Right lobe of liver (tissue), 6 donors: Measurements from ENCODE around the gene SEPTIN11. TPM values are rescaled to one million over a fixed set of nuclear protein-coding genes. Genes with fewer than 3 reads are reported as not detected.

Source experiments
- ATAC-seq, 4 donors: fragments of 200-7000 bp; cut with Tn5 transposase; one replicate each; pipeline ENCODE4 v1.9.1; 2020; ENCODE audit warnings: mild to moderate bottlenecking in 4 of 4, moderate library complexity in 4 of 4
- DNase-seq, 3 donors: peaks; one replicate each; pipeline ENCODE4 v3.0.0-alpha.2; 2020
- H3K27ac ChIP-seq, 3 donors: fragments of 200-600 bp; one replicate each; pipeline ENCODE4 v1.8.0; 2022
- H3K27me3 ChIP-seq, 2 donors: fragments of 200-600 bp; one replicate each; pipeline ENCODE4 v1.8.0; 2022
- H3K36me3 ChIP-seq, 4 donors: fragments of 200-600 bp; sonication (generic) in 1 of 4; one replicate each; pipeline versions ENCODE4 v1.5.1 to v1.8.0; 2017 to 2022; ENCODE audit warnings: control low read depth in 1 of 4
- H3K4me1 ChIP-seq, 4 donors: fragments of 200-600 bp; sonication (generic) in 1 of 4; one replicate each; pipeline versions ENCODE4 v1.5.1 to v1.8.0; 2017 to 2022; ENCODE audit warnings: control low read depth in 1 of 4
- H3K4me3 ChIP-seq, 3 donors: fragments of 200-600 bp; one replicate each; pipeline ENCODE4 v1.8.0; 2022
- H3K9me3 ChIP-seq, 4 donors: fragments of 200-600 bp; sonication (generic) in 1 of 4; one replicate each; pipeline versions ENCODE4 v1.5.1 to v1.8.0; 2017 to 2022; ENCODE audit warnings: control low read depth in 1 of 4
- CTCF ChIP-seq, 4 donors: fragments of 200-600 bp in 3 of 4; fragments of 450-650 bp in 1 of 4; IDR thresholded peaks; one replicate each; pipeline versions ENCODE4 v1.5.1 to v1.8.0; 2016 to 2022; ENCODE audit warnings: antibody characterized with exemption in 4 of 4, mild to moderate bottlenecking in 2 of 4
- POLR2A ChIP-seq: fragments of 450-650 bp; IDR thresholded peaks from one replicate; pipeline ENCODE4 v1.6.1; 2017; ENCODE audit warnings: antibody characterized with exemption, mild to moderate bottlenecking
- WGBS: methylation state at CpG from one replicate; pipeline ENCODE4 v1.1.6; 2018; ENCODE audit warnings: low coverage, low lambda C conversion rate; ENCODE audit not compliant: insufficient coverage; ENCODE audit errors: missing lambda C conversion rate; 5-methylcytosine and 5-hydroxymethylcytosine counted together
- intact Hi-C, 2 donors: fragments of 100-400 bp; cut with DNase I; formaldehyde crosslinking; loops; one replicate each; pipeline versions ENCODE4 v1.11.2 to v1.14.1; 2022
- total RNA-seq, 6 experiments: library from RNA; depleted of rRNA in 2 of 6; stranded (reverse); fragments of >200 nt in 2 of 6; fragmentation: NEBNext Ultra II Directional in 3 of 6; extraction: Animal tissue kit (Norgen Biotek cat#: 25700) in 3 of 6; gene quantifications; one replicate each; pipeline versions ENCODE4 v1.1.0 to v1.2.4, GENCODE V29; 2016 to 2023
- donor health status: DM: no; HTN: yes; CAD: no.
- donor health status: DM: no; HTN: no; CAD: no.
- donor health status: DM: no; HTN: no; CAD: no.
- donor health status: DM: no; HTN: yes; CAD: no.
- donor health status: DM: no; HTN: yes; CAD: no.

Gene SEPTIN11
- total RNA-seq, 6 experiments from 2014 or later: 33.4 to 116 (median 41.8) TPM

GRCh38 chr4:76977113-76977512, 27.6 kb downstream of the SEPTIN11 start:
- no peak for ATAC-seq
- no peaks in the 10 kb centered on the region for H3K9me3 ChIP-seq
- TF ChIP-seq POLR2A: no peak
- no peak for TF ChIP-seq CTCF (IDR thresholded peaks at IDR 0.05)
- no peaks in the 10 kb centered on the region for H3K4me1 ChIP-seq
- no peaks in the 10 kb centered on the region for H3K27me3 ChIP-seq
- intact Hi-C loops: no loop called here
- no peaks in the 10 kb centered on the region for H3K36me3 ChIP-seq
- DNase-seq: no peak
- no peak overlapping the region for H3K4me3 ChIP-seq
- H3K27ac ChIP-seq: no peak overlapping the region

GRCh38 chr4:76977736-76978350, 28.3 kb downstream of the SEPTIN11 start:
- Histone ChIP-seq H3K4me3 (no peak overlapping the region), H3K27ac (no peak overlapping the region), H3K27me3 (no peaks in the 10 kb centered on the region), H3K4me1 (peaks cover 0 to 4% (median 0%) of the 10 kb centered on the region in 4 donors), H3K9me3 (no peaks in the 10 kb centered on the region), H3K36me3 (no peaks in the 10 kb centered on the region)
- WGBS: 61% methylated on average over 3 of the region's 3 CpGs
- intact Hi-C loops: no loop called here
- TF ChIP-seq CTCF (IDR thresholded peaks at IDR 0.05): no peak
- TF ChIP-seq POLR2A: no peak
- DNase-seq: no peak
- no peak for ATAC-seq

- WGBS: 100% methylated on average over 2 of the region's 2 CpGs
- H3K9me3 ChIP-seq: no peaks in the 10 kb centered on the region
- TF ChIP-seq POLR2A (no peak), CTCF (IDR thresholded peaks at IDR 0.05) (no peak)
- DNase-seq (no peak), ATAC-seq (no peak)
- H3K4me1 ChIP-seq: peaks cover 0 to 16% (median 3%) of the 10 kb centered on the region in 4 donors
- intact Hi-C loops: no loop called here
- H3K4me3 ChIP-seq: no peak overlapping the region
- no peak overlapping the region for H3K27ac ChIP-seq
- no peaks in the 10 kb centered on the region for H3K27me3 ChIP-seq
- no peaks in the 10 kb centered on the region for H3K36me3 ChIP-seq
Observed at GRCh38 chr4:76979236-76979635, 29.7 kb downstream of the SEPTIN11 start.

- Histone ChIP-seq H3K4me3 (no peak overlapping the region), H3K36me3 (no peaks in the 10 kb centered on the region), H3K4me1 (peaks cover 0 to 27% (median 7%) of the 10 kb centered on the region in 4 donors), H3K27me3 (no peaks in the 10 kb centered on the region), H3K9me3 (no peaks in the 10 kb centered on the region), H3K27ac (no peak overlapping the region)
- 57% methylated on average over 6 of the region's 6 CpGs for WGBS
- DNase-seq: no peak
- TF ChIP-seq POLR2A (no peak), CTCF (IDR thresholded peaks at IDR 0.05) (no peak)
- intact Hi-C loops: no loop called here
- ATAC-seq: no peak
Observed at GRCh38 chr4:76980261-76980660, 30.7 kb downstream of the SEPTIN11 start.

- no peaks in the 10 kb centered on the region for H3K9me3 ChIP-seq
- H3K36me3 ChIP-seq: no peaks in the 10 kb centered on the region
- no peak for TF ChIP-seq CTCF (IDR thresholded peaks at IDR 0.05)
- TF ChIP-seq POLR2A: no peak
- intact Hi-C loops: no loop called here
- ATAC-seq: no peak
- H3K4me1 ChIP-seq: peaks cover 0 to 31% (median 10%) of the 10 kb centered on the region in 4 donors
- no peak overlapping the region for H3K27ac ChIP-seq
- DNase-seq: no peak
- 67% methylated on average over 3 of the region's 3 CpGs for WGBS
- H3K4me3 ChIP-seq: no peak overlapping the region
- no peaks in the 10 kb centered on the region for H3K27me3 ChIP-seq
Observed at GRCh38 chr4:76981644-76982043, 32.1 kb downstream of the SEPTIN11 start.
